Activated CD4-positive, alpha-beta T cell treated with anti-CD3 and anti-CD28 coated beads, Interleukin-2, amount 50 U/mL, for 1 hour (primary cell): ENCODE measurements around the gene HIVEP2.

ENCODE experiments used
- DNase-seq: peaks from one replicate; pipeline ENCODE4 v3.0.0-alpha.2; 2020

The HIVEP2 gene

DNA sequence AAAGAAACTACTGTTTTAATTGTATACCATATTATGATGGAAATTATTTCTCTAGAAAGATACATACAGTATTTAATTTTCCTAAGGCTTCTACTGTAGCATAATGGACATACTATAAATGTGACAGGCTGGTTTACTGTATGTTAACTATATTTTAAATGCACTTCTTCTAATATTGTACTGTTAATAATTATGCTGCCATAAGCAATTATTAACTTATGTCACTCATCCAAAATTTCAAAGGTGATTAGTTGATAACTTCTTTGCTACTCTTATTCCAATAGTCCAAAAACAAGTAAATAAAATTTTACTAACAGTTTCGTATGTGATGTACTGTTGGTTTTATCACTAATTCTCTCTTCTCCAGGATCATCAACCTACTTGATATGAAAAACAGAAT is 28.1 kb downstream of the HIVEP2 start:
- no peak for DNase-seq

DNA sequence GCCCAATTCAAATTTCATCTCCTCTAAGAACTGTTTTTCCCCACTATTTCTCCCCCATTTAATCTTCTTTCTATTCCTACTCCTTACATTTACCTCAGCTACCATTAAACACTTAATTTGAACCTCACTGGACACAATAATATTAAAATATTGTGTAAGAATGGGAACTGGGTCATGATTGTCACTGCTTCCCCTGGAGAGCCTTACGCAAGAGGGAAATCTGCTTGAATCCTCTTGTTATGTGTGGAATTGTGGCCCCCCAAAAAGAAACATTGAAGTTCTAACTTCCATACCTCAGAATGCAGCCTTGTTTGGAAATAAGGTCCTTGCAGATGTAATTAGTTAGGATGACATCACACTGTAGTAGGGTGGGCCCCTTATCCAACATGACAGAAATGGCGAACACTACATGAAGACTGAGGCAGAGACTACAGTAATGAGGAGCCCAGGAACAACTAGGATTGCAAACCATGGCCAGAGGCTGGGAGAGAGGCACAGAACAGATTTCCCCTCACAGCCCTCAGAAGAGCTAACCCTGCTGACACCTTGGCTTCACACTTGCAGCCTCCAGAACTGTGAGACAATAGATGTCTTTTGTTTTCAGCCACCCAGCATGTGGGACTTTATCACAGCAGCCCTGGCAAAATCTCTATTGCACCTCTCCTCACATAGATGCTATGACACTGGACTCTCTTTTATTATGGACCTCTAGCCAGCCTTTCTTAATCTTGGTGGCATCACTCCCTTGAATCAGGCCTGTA is 29.9 kb downstream of the HIVEP2 start:
- DNase-seq, result no peak

DNA sequence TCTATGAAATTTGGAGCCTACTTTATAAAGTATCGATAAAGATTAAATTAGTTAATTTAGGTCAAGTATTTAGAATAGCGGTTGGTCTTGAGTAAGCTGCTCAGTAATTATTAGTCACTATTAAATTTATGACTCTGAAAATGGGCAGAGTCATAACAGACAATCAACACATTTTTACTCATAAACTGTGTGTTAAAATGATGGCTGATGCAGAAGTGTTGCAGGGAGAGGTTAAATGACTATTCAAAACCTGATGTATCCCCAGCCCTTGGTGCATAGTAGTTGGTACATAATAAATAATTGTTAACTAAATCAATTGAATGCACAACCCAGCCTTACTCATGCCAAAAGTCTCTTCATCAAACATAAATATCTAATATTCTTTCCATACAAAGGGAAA is 30.6 kb downstream of the HIVEP2 start:
- DNase-seq, result no peak

DNA sequence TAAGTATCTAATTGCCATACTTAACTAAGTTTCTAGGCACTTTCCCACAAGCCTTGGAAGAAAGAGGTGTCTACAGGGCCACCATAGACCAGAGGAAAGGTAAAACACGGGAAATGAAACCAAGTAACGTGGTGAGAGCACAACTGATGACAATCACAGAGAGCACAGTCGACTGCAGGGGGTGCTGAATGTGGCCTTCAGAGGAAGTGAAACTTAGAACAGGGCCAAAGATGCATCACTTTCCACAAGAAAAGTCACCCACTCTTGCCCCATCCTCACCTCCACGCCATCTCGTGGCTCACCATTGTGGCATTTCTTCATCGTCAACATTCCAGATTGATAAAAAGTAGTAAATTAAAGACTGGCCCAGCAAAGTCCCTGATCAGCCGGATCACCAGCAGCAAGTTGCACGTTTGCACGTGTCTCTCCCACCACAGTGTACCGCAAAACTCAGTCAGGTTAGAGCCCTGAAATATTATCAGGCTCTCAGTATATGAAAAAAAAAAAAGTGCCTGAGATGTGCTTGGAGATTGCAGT is 31.4 kb downstream of the HIVEP2 start:
- DNase-seq, result peak; percentile 66

DNA sequence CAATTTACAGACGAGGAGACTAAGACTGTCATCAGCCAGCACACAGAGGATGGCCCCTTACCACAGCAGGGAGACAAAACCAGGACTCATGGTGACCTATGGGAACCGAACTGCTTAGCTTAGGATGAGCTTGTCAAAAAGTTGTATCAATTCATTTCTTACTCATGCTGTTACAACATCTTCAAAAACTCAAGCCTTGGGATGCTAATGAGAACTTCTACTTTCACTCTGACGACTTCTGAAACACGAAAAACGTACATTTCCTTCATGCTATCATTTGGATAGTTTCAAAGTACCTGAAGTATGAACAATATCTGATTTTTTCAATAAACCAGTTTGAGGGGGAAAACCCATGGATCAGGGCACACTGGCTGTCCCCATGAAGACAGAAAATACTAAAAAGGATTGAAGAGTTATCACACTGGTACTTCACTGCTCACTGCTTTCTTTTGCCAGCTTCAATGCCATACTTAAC is 31.9 kb downstream of the HIVEP2 start:
- no peak for DNase-seq

DNA sequence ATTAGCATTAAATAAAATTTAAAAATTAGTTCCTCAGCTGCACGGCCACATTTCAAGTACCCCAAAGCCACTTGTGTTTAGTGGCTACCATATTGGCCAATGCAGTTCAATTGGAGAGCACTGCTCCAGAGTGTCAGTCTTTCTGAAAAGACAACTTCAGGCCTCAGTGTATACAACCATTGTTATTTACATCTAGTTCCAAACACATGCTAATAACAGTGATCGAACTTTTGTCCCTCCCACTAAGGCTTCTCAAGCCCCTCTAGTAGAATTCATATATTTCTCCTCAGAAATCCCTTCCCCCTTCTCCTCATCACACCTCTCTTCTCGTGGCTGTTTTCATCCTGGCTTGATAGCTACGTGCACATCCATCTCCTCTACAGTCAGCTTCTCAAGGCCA is 32.9 kb downstream of the HIVEP2 start:
- DNase-seq, result no peak

DNA sequence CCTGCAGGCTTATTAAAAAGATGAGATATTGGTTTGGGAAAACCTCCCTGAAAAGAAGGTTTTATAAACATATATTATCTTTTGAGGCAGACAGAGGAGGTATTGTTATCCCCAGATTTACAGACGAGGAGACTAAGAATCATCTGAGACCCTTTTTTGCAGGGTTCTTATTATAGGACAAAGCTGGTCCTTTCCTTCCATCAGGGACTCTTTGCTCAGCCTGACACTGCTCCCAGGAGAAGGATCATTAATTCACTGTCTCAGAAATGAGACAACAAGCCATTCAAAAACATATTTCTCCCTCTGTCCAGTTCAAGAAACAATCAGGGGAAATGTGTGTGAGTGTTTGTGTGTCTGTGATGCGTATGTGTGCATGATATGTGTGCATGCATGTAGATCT is 33.5 kb downstream of the HIVEP2 start:
- DNase-seq, result no peak

DNA sequence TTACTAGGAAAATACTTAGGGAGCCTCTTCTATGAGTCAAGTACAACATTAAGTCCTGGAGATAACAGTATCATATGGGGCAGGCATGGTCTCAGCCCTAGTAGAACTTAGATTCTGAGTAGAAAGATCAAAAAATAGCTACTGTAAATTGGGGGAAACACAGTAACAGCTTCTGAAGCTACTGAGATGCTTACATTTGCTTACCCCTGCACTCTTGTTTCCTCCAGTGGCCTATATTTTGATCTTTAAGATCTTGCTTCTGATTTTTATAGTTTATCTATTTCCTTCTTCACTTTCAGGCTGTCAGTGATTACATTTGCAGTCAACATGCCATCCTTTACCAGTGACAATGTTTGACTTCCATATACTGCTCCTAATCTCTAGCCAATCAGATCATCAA is 35.3 kb downstream of the HIVEP2 start:
- DNase-seq, result no peak

DNA sequence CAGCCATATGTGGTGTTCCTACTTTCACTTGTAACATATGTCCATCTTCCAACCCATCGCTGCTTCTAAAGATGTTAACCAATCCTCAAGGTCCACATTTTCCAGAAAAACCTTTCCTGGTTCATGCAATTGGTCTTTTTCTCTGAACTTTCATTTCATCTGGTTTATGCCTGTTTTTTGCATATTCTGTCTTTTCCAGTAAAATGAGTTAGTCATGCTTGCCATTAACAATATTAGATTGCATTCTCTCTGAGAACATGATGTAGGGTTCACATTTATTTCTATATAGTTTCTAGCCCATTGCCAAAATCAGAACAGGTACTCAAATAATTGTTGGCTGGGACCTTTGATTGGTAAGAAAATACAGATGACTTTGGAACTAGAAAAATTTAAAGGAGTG is 36.7 kb downstream of the HIVEP2 start:
- DNase-seq, result no peak

DNA sequence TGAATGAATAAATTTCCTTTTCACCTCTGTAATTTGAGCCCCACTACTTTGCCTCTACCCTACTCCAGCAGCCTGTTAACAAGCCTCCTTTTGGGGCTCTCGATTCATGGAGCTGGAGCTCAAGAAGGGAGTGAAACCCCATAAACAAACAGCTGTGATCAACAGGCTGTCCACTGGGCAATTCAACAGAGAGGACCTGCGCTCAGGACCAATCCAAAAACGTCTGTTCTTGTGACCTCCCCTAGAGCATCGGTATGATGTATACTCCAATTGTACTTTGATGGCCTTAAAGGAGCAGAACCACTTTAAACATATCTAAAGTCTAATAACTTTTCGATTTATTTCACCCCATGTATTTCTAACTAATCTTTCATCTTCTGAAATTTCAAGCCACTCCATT is 37.4 kb downstream of the HIVEP2 start:
- peak; percentile 32 for DNase-seq

DNA sequence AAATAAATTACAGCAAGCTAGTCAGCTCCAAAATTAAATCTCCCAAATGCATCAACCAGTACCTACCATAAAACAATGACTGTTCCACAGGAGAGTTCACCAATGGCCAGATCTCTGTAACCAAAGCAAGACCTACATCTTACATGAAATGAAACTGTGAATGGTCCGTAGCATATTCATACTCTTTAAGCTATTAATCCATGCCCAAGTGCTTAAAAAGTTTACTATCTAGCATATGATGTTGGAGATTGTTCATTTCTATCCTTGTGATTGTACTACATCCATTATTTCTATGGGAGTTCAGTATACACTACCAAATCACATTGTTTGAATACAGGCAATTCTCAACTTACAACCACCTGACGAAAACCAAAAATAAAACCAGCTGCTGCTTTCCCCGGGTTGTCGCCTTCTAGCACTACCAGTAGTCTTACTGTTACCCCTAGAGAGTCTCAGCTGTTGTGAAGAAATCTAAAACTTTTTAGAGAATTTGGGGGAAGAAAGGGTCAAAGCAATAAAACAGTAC is 38.0 kb downstream of the HIVEP2 start:
- DNase-seq, result no peak

DNA sequence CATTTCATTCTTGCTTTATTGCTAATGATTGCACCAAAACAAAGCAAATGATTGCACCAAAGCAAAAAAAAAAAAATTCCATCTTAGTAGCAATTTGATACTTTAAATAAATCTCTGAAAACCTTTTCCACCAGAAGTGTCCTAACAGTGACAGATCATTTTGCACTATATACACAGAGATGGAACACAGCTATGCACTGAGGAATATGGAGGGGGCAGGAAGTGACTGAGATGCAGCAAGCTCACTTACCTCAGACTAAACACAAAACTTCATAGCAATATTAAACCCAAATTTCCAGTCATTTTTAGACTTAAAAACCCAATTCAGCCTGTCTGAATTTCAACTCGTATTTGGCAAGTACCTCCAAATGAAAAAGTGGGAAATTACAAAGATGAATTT is 41.2 kb downstream of the HIVEP2 start:
- DNase-seq, result no peak

DNA sequence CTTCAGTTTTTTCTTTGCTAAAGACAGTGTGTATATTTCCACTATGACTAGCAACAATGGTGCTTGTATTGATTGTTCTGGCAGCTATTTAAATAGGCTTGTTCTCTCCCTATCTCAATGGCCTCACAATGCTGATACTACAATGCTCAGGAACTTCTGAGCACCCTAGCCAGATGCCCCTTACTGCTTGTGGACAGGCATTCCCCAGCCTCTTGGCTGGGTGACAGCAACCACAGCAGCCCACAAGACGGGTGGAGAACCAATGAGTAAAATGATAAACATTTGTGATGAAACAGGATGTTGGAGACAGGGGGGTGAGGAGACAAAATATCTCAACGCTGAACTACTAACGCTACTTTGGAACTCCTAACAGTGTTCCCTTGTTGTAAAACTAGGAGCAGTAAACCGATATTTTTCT is 42.3 kb downstream of the HIVEP2 start:
- peak; percentile 69 for DNase-seq

DNA sequence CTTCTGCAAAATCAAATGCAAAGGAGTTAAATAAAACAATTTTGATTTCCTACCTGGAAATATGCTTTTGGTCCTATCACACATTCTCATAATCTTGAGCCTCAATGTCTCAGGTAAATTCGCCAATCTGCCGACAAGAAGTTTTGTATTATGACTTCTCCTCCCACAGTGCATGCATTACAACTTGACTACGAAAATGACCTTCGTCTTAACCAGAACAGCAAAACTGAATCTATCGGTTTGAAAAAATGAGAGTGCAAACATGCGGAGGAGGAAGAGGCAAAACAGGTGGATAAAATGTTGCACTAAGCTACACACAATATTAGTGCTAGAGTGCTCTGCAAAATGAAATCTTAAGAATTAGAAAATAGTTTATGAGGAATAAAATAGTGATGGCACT is 43.4 kb downstream of the HIVEP2 start:
- no peak for DNase-seq

DNA sequence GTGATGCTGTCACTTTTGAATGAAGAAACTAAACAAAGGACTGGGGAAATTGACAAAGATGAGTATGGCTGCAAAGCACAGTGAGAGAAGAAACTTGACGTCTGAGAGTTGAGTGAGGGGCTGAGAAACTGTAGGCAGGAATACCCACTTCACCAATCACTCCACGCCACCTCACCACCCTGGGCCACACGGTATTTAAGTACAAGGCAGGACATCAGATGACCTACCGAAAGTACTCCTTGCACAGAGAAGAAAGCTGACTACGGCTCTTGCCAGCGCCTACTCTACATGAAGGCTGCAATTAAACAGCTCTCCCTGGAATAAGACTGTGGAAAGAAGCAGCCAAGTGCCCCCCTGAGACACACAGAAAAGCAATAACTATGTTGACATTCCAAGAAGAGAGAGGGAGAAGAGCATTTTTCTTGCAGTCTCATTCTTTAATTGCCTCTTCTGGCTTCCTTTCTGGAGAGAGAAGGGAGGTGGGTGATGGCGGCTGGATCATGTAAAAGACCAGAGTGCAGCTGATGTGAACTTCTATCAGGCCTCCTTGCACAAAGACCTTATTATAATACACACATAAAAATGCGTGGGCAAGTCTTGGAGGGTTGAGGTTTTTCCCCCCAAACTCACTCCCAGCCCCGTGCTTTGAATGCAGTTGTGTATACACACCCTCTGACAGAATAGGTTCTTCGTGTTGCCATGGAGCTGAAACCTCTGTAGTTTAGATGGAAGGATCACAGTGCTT is 44.6 kb downstream of the HIVEP2 start:
- DNase-seq, result peak; percentile 55

DNA sequence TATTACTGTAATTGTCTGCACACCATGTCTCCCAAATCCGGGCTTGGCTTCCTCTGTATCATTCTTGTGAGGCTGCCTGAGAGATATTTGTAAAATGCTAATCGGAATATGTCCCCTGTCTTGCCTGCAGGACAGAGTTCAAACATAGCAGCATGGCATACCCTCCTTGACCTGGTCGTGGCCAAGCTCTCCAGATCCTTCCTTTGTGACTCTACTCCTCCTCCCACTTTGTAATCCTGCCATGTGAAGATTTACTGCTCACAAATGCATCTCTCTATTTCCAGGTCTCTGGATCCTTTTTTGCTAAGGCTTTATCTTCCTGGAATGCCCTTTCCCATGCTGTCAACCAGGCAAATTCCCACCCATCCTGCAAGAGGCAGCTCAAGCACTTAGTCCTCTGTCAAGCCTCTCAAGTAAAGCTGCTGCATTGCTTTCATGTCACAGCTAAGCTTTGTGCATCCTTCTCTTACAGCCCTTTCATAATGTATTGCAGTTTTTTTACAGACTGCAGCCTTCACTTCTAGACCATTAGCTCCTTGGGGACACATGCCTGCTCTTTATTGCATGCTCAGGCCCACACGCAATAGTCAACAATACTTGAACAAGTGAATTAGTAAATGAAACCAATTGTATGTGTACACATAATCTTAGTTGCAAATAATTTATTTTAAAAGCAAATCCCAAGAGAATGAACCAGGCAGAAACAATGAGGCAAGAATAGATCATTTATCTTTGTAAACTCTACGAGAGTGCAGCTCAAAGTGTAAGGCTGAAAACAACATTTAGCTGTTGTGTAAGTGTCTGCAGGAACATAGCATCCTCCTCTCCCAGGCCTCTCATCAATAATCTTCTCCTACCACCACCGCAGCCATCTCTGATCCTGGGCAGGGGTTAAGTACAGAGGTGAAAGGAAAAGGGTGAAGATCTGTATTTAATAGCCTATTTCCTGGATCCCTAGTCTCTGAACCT is 45.8 kb downstream of the HIVEP2 start:
- no peak for DNase-seq

DNA sequence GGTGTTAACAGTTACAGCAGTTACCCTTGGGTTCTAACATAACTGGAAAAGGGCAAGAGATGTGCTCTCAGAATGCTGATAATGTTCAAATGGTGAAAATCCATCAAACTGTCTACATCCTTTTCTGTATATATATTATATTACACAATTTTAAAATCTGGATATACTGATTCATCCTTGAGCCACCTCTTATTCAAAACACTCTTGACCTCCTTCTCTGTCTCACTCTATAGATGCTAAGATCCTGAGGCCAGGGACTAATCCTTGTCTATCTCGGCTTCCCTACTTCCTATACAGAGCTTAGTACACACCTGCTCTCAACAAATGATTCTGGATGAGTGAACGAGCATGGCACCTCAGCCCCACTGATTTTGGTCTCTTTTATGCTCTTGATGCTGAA is 47.3 kb downstream of the HIVEP2 start:
- DNase-seq, result no peak

DNA sequence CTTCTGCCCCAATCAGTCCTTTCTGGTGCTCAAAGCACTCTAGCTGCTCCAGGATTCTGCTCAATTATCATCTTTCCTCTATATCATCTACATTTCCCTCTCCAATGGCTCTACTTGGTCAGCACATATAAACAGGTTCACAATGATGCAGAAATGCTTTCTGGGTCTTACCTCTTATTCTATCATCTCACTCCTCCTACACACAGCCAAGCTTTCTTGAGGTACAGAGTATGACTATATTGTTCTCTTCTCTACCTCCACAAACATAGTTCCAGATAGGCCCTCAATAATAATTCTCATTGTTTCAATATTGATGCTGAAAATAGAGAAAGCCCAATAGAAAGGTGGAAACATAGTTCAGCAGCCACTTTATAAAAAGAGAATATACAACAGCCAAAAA is 48.2 kb downstream of the HIVEP2 start:
- no peak for DNase-seq

DNA sequence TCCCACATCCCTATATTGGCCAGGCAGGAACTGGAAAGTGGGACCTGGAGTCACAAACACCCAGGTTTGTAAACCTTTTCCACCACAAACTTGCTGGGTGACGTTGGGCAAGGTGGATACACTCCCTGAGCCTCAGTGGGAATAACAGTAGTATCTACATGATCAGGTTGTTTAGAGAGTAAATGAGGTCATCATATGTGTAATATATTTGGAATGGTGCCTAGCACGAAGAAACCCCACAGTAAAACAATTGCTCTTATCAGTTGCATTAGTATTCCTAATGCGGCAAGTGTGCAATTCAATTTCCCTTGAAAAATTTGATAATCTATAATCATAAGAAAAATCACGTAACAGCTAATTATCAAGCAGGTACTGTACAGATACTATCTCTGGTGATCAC is 51.9 kb downstream of the HIVEP2 start:
- DNase-seq, result no peak

DNA sequence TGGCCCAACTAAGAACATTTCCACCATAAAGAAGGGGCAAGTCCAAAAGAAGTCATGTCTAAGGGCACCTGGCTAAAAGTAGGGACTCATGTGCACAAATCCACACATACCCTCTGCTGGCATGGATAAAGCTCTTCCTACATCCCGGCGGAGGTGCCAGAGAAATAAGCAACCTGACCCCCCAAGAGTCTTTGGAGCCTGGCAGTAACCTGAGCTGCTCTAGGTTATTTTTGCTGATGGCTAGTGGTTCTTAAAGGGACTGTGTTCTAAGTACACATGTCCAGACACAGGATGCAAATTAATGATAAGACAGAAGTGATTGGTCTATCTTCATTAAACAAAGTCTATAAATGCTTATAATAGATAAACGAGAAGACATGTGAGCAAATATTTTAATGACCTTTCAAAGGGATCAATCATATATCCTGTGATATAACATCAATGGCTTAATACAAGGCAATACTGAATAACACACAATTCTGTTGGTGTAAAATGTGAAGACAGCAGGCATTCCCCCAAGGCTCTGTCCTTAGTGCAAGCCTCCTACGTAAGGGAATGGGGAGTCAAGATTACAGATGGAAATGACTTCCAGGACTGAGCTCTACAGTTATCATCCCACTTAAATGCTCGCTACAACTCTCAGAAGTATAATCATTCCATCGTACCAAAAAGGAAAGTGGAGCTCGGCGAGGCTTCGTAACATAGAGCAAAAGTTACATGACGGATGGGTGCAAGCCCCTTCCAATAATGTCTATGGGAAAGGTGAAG is 52.5 kb downstream of the HIVEP2 start:
- no peak for DNase-seq

DNA sequence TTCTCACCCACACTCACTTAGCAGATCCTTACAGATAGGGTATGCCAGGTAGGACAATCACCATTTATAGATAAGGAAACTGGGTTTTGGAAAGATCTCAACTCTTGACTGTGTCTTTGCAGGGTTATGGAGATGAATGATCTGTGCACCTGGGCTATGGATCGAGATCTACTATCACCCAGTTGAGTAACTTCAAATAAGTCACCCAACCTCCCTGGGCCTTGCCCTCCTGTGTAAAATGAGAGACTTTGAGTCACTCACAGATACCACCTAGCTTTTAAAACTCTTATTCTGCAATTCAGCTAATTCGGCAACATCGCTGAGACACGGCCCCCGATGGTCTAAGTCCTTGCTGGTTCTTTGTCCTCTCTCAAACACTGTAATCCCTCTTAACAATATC is 53.5 kb downstream of the HIVEP2 start:
- DNase-seq, result no peak

DNA sequence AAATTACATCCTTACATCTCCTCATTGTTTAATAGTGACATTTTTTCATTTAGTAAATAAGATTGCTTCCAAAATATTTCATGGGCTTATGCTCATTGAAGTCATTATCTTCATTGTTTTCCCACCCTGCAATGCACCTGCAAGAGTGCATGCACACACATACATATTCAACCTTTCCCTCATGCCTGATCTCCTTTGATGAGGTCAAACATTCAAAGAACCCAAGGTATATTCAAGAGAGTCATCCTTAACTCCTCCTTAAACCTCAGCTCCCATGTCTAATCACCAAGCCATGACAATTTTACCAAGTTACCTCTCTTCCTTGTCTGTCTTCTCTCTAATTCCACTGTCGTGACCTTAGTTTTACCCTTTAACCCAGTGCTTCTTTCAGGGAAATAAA is 56.5 kb downstream of the HIVEP2 start:
- DNase-seq, result no peak
